Hepatocyte (in vitro differentiated cells): Measurements from ENCODE around the gene TUBA4B. TPM values are rescaled to one million over a fixed set of nuclear protein-coding genes. Genes with fewer than 3 reads are reported as not detected.
A peak's percentile ranks its signal among the peaks of the same experiment; 100 is the strongest.

ENCODE experiments used
- DNase-seq: peaks from one replicate; pipeline ENCODE4 v3.0.0-alpha.2; 2016; ENCODE audit warnings: low spot score
- H2AFZ ChIP-seq: fragments of 200-600 bp; sonication (generic); 2 replicates; pipeline ENCODE4 v1.6.0; 2016; ENCODE audit warnings: antibody characterized with exemption, mild to moderate bottlenecking
- H3K27ac ChIP-seq: fragments of 200-600 bp; sonication (generic); 2 replicates; pipeline ENCODE4 v1.5.1; 2016; ENCODE audit warnings: mild to moderate bottlenecking
- H3K27me3 ChIP-seq: fragments of 200-600 bp; sonication (generic); 2 replicates; pipeline ENCODE4 v1.6.1; 2016
- H3K36me3 ChIP-seq: fragments of 200-600 bp; sonication (generic); replicated peaks from 2 replicates; pipeline ENCODE4 v1.5.1; 2016; ENCODE audit warnings: low read depth; ENCODE audit not compliant: insufficient read depth
- H3K4me1 ChIP-seq: fragments of 200-600 bp; sonication (generic); 2 replicates; pipeline ENCODE4 v1.5.1; 2016; ENCODE audit warnings: mild to moderate bottlenecking, moderate library complexity; ENCODE audit not compliant: insufficient read depth
- H3K4me2 ChIP-seq: fragments of 200-600 bp; sonication (generic); 2 replicates; pipeline ENCODE4 v1.6.0; 2016
- H3K4me3 ChIP-seq: fragments of 200-600 bp; sonication (generic); 2 replicates; pipeline ENCODE4 v1.5.1; 2016; ENCODE audit warnings: mild to moderate bottlenecking
- H3K79me2 ChIP-seq: fragments of 200-600 bp; sonication (generic); 2 replicates; pipeline ENCODE4 v1.6.0; 2017; ENCODE audit warnings: mild to moderate bottlenecking
- H3K9me2 ChIP-seq: fragments of 200-600 bp; sonication (generic); replicated peaks from 2 replicates; pipeline ENCODE4 v1.6.0; 2017; ENCODE audit warnings: mild to moderate bottlenecking; ENCODE audit not compliant: insufficient read depth
- H3K9me3 ChIP-seq: fragments of 200-600 bp; sonication (generic); 2 replicates; pipeline ENCODE4 v1.5.1; 2016; ENCODE audit warnings: low read depth, mild to moderate bottlenecking
- H4K20me1 ChIP-seq: fragments of 200-600 bp; sonication (generic); 2 replicates; pipeline ENCODE4 v1.6.0; 2016; ENCODE audit warnings: mild to moderate bottlenecking; ENCODE audit not compliant: insufficient read depth, poor library complexity, severe bottlenecking
- EZH2 ChIP-seq: fragments of 200-600 bp; sonication (generic); IDR thresholded peaks from 2 replicates; pipeline ENCODE4 v1.6.1; 2016; ENCODE audit warnings: antibody characterized with exemption, mild to moderate bottlenecking, borderline replicate concordance
- EZH2phosphoT487 ChIP-seq: fragments of 200-600 bp; sonication (generic); IDR thresholded peaks from one replicate; pipeline ENCODE4 v1.6.1; 2018; ENCODE audit warnings: antibody characterized with exemption, mild to moderate bottlenecking, low read depth, moderate library complexity; ENCODE audit not compliant: unreplicated experiment, severe bottlenecking
- WGBS: methylation state at CpG from one replicate; pipeline ENCODE4 v1.1.6; 2016; ENCODE audit warnings: low lambda C conversion rate; ENCODE audit errors: missing lambda C conversion rate; 5-methylcytosine and 5-hydroxymethylcytosine counted together
- polyA plus RNA-seq: library from polyadenylated mRNA; unstranded; fragments of >200 nt; fragmentation: Nextera tagmentation; extraction: Ambion mirVana; gene quantifications from 2 replicates; pipeline ENCODE4 v1.2.1, GENCODE V29; 2016
- total RNA-seq: library from RNA; depleted of rRNA; stranded (reverse); fragments of >200 nt; gene quantifications from 2 replicates; pipeline ENCODE4 v1.2.3, GENCODE V29; 2014
- TF ChIP-seq, protein P1 (sequence below): fragments of 200-600 bp; sonication (generic); IDR thresholded peaks from 2 replicates; pipeline ENCODE4 v1.5.1; 2016; ENCODE audit warnings: antibody characterized with exemption, mild to moderate bottlenecking; ENCODE audit not compliant: poor library complexity

Gene TUBA4B
- total and polyA plus RNA-seq, 2 experiments from 2014 or later, result 0.13 TPM; not detected in 1

DNA sequence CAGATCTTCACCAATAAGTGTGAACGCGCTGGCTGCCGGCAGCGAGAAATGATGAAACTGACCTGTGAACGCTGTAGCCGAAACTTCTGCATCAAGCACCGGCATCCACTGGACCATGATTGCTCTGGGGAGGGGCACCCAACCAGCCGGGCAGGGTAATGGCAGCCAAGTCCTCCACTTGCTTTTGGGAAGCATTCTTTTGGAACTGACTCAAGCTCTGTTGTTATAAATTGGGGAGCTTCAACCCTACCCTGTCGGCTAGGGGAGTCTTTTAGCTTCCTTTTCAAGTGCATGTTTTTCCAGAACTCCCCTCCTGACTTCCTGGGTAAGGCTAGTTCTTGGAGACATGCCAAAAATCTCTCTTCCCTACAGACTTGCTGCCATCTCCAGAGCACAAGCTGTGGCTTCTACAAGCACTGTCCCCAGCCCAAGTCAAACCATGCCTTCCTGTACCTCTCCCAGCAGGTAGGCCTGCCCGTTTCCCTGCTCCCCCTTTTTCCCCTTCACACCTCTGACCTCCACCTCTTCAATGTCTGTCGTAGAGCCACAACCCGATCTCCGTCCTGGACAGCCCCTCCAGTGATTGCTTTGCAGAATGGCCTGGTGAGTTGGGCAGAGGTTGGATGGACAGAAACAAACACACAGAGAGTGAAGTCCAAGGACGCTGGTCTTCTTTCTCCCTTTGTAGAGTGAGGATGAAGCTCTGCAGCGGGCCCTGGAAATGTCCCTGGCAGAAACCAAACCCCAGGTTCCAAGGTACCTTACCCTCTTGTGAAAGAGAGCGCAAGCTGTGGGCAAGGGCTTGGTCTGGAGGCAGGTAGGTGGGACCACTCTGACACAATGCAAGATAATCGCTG is 44.9 kb upstream of the TUBA4B start:
- Histone ChIP-seq H3K9me2 (no peaks in the 10 kb centered on the region), H3K4me2 (peak overlapping the region; percentile 82), H4K20me1 (peaks cover 3% of the 10 kb centered on the region), H3K4me1 (peaks cover 20% of the 10 kb centered on the region), H3K79me2 (peaks cover 6% of the 10 kb centered on the region), H3K9me3 (no peaks in the 10 kb centered on the region), H3K4me3 (no peak overlapping the region), H3K36me3 (no peaks in the 10 kb centered on the region), H3K27me3 (no peaks in the 10 kb centered on the region), H3K27ac (peak overlapping the region; percentile 98), H2AFZ (no peak overlapping the region)
- 88% methylated on average over 17 of the region's 17 CpGs for WGBS
- no peak for TF ChIP-seq EZH2
- TF ChIP-seq EZH2phosphoT487, result no peak
- TF ChIP-seq, protein P1, sequence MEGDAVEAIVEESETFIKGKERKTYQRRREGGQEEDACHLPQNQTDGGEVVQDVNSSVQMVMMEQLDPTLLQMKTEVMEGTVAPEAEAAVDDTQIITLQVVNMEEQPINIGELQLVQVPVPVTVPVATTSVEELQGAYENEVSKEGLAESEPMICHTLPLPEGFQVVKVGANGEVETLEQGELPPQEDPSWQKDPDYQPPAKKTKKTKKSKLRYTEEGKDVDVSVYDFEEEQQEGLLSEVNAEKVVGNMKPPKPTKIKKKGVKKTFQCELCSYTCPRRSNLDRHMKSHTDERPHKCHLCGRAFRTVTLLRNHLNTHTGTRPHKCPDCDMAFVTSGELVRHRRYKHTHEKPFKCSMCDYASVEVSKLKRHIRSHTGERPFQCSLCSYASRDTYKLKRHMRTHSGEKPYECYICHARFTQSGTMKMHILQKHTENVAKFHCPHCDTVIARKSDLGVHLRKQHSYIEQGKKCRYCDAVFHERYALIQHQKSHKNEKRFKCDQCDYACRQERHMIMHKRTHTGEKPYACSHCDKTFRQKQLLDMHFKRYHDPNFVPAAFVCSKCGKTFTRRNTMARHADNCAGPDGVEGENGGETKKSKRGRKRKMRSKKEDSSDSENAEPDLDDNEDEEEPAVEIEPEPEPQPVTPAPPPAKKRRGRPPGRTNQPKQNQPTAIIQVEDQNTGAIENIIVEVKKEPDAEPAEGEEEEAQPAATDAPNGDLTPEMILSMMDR, result no peak
- peak; percentile 31 for DNase-seq

DNA sequence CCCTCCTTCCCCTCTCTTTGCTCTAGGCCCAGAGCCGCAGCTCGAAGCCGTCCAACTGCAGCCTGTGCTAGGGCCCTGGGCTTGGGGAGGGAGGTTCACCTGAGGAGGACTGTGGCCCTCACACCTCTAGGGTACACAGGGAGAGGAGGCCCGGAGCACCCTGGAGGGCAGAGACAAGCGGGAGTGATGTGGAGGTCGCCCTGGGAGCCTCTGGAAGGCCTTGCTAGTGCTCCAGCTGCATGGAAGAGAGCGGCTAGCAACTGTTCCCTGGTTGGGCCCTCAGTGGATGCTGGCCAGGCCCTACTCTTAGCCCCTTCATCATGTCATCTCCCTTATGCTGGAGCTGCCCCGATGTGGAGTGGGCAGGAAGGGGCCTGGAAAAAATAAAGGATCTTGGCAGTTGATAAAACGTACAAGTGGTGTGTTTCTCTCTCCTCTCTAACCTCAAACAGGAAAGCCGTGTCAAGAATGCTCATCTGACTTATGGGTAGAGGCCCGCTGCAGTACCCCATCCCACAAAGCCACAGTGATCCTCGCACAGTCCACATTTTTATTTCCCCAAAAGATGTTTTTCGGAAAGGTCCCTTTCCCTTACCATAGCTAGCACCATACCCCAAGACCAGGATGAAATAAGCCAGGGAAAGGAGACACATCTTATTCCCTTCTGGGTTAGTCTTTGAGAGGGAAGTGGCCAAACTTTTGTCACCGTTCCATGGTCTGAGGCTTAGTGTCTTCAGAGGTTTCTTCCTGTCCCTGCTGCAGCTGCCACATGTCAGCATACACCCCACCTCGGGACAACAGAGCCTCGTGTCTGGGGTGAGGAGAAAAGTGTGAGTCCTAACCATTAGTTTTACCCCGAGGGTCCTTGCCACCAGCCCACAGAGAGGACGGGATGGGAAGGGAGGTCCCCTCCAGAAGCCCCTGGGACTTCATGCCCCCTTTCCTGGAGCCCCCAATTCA is 43.5 kb upstream of the TUBA4B start:
- TF ChIP-seq, protein P1, result no peak
- TF ChIP-seq EZH2 (no peak), EZH2phosphoT487 (no peak)
- Histone ChIP-seq H3K9me3 (no peaks in the 10 kb centered on the region), H3K27me3 (no peaks in the 10 kb centered on the region), H3K9me2 (no peaks in the 10 kb centered on the region), H3K36me3 (no peaks in the 10 kb centered on the region), H3K4me2 (no peak overlapping the region), H4K20me1 (peaks cover 3% of the 10 kb centered on the region), H3K79me2 (peaks cover 6% of the 10 kb centered on the region), H2AFZ (no peak overlapping the region), H3K4me3 (no peak overlapping the region), H3K27ac (no peak overlapping the region), H3K4me1 (peaks cover 20% of the 10 kb centered on the region)
- WGBS, result 95% methylated on average over 18 of the region's 18 CpGs
- DNase-seq, result no peak

DNA sequence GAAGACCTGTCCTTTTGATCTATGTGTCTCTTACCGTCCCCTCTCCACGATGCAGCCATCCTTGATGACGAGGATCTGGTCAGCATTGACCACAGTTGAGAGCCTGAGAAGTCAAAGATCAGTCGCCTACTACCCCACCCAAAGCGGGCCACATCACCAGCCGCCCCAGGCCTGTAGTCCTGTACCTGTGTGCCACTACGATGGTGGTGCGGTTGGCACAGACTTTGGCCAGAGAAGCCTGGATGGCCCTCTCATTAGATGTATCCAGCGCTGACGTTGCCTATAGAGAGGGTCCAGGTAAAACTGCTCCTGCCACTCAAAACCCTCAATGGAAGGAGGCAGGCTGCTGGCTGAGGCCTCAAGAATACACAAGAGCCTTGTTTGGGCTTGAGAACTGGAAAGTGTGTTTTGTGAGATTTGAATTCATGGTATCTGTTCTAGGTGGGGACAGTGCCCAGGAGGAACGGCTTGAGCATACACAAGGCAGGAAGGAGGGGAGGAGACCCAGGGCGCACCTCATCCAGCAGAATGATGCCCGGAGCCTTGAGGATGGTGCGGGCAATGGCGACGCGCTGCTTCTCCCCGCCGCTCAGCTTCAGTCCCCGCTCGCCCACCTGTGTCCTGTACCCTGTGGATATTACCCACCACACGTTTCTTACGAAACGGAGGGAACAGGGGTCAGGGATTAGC is 42.7 kb upstream of the TUBA4B start:
- TF ChIP-seq EZH2phosphoT487, result no peak
- TF ChIP-seq, protein P1, result no peak
- TF ChIP-seq EZH2, result no peak
- no peak overlapping the region for H2AFZ ChIP-seq
- peaks cover 3% of the 10 kb centered on the region for H4K20me1 ChIP-seq
- no peaks in the 10 kb centered on the region for H3K36me3 ChIP-seq
- H3K27me3 ChIP-seq, result no peaks in the 10 kb centered on the region
- no peak overlapping the region for H3K27ac ChIP-seq
- peaks cover 20% of the 10 kb centered on the region for H3K4me1 ChIP-seq
- DNase-seq, result no peak
- H3K79me2 ChIP-seq, result peaks cover 6% of the 10 kb centered on the region
- no peak overlapping the region for H3K4me3 ChIP-seq
- H3K9me2 ChIP-seq, result no peaks in the 10 kb centered on the region
- no peak overlapping the region for H3K4me2 ChIP-seq
- WGBS, result 96% methylated on average over 24 of the region's 24 CpGs
- H3K9me3 ChIP-seq, result no peaks in the 10 kb centered on the region
